ENCODE results near the gene SOX6.

GRCh38 chr11:16088774-16089173 lies 267.6 kb downstream of the SOX6 start:
- no peak for TF ChIP-seq CTCF (IDR thresholded peaks at IDR 0.05; ENCODE audit: low read length)
- TF ChIP-seq EZH2 (IDR thresholded peaks at IDR 0.05; ENCODE audit: borderline replicate concordance, low read length), result no peak
